Bronchial epithelial cell (primary cell): ENCODE measurements around the gene MEG3. TPM values are rescaled to one million over a fixed set of nuclear protein-coding genes. Genes with fewer than 3 reads are reported as not detected.

Experiments
- DNase-seq: peaks from one replicate; pipeline ENCODE4 v3.0.0-alpha.2; 2010; ENCODE audit warnings: low read depth
- FAIRE-seq: peaks from 2 replicates; lab custom pipeline; 2011; peaks lifted over from hg19 to GRCh38; lab: Jason Lieb, UNC
- H3K27me3 ChIP-seq: 2 replicates; pipeline ENCODE4 v1.5.1; 2011; ENCODE audit warnings: low read length; ENCODE audit not compliant: control insufficient read depth, insufficient read depth
- H3K36me3 ChIP-seq: 2 replicates; pipeline ENCODE4 v1.5.1; 2011; ENCODE audit warnings: low read length; ENCODE audit not compliant: control insufficient read depth, insufficient read depth
- H3K4me3 ChIP-seq: 2 replicates; pipeline ENCODE4 v1.5.1; 2011; ENCODE audit warnings: mild to moderate bottlenecking, low read depth, low read length, control low read depth
- total RNA-seq: library from RNA; depleted of rRNA; stranded (reverse); fragments of >200 nt; gene quantifications from 2 replicates; pipeline ENCODE4 v1.2.1, GENCODE V29; 2014
- TF ChIP-seq, protein P1 (sequence below): IDR thresholded peaks from 2 replicates; pipeline ENCODE4 v1.5.1; 2011; ENCODE audit warnings: mild to moderate bottlenecking, moderate library complexity, low read length, control low read depth, inconsistent platforms; ENCODE audit not compliant: insufficient read depth, severe bottlenecking

MEG3 gene
- total RNA-seq, 1 donor from 2014 or later = 3.7 TPM

DNA sequence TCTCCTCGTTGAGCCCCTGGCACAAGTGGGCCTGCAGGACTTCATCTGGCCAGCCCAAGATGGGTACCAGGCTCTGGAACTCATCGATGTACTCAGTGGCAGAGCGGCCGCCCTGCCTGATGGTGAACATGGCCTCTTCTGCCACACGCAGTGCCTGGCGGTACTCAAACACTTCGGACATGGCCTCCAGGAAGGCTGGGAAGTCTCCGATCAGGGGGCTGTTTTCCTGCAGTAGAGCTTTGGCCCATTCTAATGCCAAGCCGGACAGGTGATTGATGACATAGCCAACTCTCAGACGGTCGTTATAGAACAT lies 57.8 kb downstream of the MEG3 start:
- no peaks in the 10 kb centered on the region for H3K27me3 ChIP-seq
- FAIRE-seq = no peak
- DNase-seq = no peak
- no peaks in the 10 kb centered on the region for H3K36me3 ChIP-seq
- H3K4me3 ChIP-seq = no peak overlapping the region
- TF ChIP-seq, protein P1, sequence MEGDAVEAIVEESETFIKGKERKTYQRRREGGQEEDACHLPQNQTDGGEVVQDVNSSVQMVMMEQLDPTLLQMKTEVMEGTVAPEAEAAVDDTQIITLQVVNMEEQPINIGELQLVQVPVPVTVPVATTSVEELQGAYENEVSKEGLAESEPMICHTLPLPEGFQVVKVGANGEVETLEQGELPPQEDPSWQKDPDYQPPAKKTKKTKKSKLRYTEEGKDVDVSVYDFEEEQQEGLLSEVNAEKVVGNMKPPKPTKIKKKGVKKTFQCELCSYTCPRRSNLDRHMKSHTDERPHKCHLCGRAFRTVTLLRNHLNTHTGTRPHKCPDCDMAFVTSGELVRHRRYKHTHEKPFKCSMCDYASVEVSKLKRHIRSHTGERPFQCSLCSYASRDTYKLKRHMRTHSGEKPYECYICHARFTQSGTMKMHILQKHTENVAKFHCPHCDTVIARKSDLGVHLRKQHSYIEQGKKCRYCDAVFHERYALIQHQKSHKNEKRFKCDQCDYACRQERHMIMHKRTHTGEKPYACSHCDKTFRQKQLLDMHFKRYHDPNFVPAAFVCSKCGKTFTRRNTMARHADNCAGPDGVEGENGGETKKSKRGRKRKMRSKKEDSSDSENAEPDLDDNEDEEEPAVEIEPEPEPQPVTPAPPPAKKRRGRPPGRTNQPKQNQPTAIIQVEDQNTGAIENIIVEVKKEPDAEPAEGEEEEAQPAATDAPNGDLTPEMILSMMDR = no peak

DNA sequence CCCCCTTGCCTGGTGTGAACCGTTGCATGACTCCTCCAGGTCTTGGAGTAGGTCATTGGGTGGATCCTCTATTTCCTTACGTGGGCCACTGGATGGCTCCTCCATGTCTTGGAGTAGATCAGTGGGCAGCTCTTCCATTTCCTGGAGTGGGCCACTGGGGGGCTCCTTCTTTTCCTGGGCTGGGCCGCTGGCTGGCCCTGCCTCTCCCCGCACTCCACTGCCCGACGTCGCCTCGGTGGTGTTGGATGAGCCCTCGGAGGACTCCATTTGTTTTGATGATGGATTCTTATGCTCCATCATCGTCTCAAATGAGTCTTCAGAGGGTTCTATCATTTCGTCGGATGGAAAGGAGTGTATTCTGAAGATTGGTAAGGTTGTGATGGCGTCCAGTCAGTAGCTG lies 58.5 kb downstream of the MEG3 start:
- Histone ChIP-seq H3K27me3 (no peaks in the 10 kb centered on the region), H3K4me3 (no peak overlapping the region), H3K36me3 (no peaks in the 10 kb centered on the region)
- TF ChIP-seq, protein P1 = no peak
- DNase-seq (no peak), FAIRE-seq (no peak)

DNA sequence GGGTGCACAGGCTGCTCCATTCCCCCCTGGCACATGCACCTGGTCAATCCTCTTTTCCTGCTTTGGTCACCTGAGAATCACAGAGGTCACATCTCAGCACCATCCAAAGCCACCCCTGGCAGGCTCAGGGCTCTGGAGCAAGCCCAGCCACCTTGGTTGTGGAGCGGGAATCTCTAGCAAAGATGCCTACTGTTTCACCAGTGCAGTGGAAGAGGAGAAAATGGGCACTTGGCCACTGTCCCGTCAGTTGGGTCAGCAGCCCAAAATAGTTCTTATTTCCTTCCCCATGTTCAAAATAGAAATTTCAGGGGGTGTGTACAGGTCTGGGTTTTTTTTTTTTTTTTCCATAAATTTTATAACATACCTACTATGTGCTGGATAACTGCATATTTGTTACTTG lies 59.3 kb downstream of the MEG3 start:
- no peaks in the 10 kb centered on the region for H3K27me3 ChIP-seq
- DNase-seq = no peak
- H3K36me3 ChIP-seq = no peaks in the 10 kb centered on the region
- no peak for FAIRE-seq
- TF ChIP-seq, protein P1 = no peak
- no peak overlapping the region for H3K4me3 ChIP-seq

DNA sequence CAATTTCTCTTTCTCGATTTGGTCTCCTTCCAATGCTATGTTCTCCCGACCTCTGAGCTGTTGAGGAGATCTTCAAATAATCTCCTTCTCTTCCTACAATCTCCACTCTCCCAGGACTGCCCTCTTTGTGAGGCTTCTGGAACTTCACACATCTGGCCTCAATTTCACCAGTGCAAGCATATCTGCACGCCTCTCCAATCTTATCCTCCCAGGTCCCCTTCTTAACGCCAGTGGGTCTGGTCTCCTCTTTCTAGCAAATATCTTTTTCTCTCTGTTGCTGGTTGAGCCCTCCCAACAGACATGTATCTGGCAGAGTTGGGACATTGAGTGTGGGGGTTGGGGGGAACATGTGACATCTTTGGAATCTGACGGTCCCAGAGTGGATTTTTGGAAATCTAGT lies 59.7 kb downstream of the MEG3 start:
- Histone ChIP-seq H3K27me3 (no peaks in the 10 kb centered on the region), H3K36me3 (no peaks in the 10 kb centered on the region), H3K4me3 (no peak overlapping the region)
- FAIRE-seq (no peak), DNase-seq (no peak)
- TF ChIP-seq, protein P1 = no peak

DNA sequence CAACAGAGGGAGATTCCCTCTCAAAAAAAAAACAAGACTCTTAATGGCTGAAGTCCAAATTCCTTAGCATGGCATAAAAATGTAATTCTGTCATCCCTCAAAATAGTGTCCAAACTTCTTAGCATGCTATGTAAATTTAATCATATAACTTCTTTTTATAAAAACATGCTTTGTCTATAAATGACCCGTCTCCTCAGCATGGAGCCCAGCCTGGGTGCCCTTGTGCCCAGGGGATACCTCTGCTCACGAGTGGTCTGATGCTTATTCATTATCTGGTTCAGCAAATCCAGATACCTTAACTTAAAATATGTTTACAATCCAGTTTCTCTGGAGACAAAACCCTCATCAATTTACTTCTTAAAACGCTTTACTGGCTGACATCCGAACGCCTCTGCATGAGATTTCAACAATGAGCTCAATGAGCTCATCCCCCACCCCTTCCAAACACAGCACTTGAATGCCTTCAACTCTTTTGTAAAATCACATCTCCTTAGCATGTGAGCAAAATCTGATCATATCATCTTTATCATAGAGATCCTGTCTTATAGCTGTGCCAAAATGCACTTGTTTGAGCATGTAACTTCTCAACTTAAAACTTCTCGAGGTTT lies 61.9 kb downstream of the MEG3 start:
- H3K4me3 ChIP-seq = no peak overlapping the region
- FAIRE-seq (no peak), DNase-seq (no peak)
- H3K36me3 ChIP-seq = no peaks in the 10 kb centered on the region
- no peaks in the 10 kb centered on the region for H3K27me3 ChIP-seq
- TF ChIP-seq, protein P1 = no peak

DNA sequence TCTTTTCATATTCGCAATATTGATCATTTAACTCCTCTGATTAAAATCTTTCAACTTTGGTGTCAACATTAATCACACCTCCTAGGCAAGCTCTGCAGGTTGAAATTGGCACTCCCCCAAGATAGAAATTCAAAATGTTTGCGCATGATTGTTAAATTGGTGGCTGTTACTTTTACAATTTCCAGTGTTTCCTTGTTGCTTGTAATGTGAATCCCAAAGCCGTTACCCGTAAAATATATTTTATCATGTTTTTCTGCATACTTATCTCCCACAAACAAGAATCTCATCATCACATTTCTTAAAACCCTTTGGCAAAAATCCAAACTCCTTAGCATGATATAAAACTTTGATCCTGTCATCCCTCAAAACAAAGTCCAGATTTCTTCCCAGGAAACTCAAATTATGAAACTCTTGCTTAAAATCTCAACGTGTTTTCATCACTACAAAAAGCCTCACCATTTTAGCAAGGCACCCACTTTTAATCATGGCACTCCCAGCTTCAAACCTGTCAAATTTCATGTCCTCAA lies 62.9 kb downstream of the MEG3 start:
- TF ChIP-seq, protein P1 = no peak
- DNase-seq = no peak
- no peak for FAIRE-seq
- no peak overlapping the region for H3K4me3 ChIP-seq
- H3K27me3 ChIP-seq = no peaks in the 10 kb centered on the region
- no peaks in the 10 kb centered on the region for H3K36me3 ChIP-seq
